ENCODE results near the gene FAM114A2.
A peak's percentile ranks its signal among the peaks of the same experiment; 100 is the strongest.
"Not testable (repeated sequence)": the region's sequence is repeated elsewhere in the genome, so short reads cannot be mapped to it uniquely, and the experiment has no call there.

FAM114A2 gene

DNA sequence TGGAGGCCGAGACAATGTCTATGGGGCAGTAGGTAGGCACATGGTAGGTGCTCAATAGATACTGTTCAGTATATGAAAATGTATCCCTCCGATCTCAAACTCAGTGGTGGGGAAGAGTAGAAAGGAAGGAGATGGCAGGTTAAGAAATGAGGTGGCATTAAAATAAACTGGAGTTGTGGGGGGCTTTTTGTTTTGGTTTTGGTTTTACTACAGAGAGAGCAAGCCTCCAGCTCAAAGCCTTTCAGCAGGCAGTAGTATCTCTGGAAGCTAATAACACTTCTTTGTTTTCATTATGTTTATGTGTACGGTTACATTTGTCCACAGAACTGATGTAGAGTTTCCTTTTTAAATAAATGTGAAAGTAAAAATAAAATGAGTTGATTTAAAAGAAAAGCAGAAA, 8.6 kb upstream of the FAM114A2 start:
- no peak for DNase-seq (ENCODE audit: low read depth)

DNA sequence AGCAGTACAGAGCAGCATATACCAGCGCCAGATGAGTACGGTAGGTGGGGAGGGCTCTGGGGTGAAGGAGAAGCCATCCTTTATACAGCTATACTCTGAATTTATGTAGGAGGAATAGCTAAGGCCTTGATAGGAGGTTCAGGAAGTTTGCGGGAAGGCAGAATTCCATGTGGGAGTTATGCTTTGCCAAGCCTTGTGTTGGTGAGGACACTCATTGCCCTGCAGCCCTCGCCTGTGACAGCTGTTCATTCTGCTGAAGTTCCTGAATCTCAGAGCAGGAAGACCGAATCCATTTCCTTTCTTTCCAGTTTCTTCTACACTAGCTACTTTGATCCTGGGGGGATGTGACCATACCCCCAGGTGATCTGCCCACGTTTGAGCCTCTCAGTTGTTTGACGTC, 7.8 kb upstream of the FAM114A2 start:
- DNase-seq (ENCODE audit: low read depth), result no peak

DNA sequence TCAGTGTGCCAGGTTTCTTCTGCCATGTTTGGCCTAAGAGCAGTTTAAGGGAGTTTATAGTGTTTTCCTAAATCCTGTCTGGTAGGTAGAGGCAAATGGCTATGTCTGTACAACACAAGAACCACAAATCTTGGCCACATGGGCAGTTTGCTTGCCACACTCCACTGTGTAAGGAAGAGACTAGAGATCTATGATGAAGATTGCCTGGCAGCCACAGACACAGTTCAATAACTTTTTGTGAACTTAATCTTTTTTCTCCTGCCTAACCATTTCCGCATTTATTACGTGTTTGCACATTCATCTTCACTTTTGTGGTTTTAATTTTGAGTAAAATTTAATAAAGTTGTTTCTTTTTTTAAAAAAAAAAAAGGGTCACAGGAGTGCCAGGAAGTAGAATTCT, 5.9 kb upstream of the FAM114A2 start:
- DNase-seq (ENCODE audit: low read depth), result no peak

DNA sequence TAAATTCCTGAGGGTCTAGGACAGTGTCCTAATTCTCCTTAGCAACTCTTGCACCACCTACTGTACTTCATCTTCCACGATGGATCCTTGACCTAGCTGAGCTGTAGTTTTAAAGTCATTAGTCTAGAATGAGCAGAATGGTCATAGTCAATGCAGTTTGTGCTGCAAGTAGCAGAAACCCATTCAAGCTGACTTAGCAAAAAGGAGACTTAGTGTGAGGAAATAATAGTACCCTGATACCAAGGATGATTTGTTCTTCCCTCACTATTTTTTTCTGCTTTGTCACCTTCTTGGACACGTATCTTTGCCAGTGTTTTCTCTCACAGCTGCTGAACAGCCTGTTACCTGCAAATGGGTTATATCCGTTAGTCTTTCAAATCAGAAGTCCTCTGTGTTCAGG, 5.4 kb upstream of the FAM114A2 start:
- no peak for DNase-seq (ENCODE audit: low read depth)

DNA sequence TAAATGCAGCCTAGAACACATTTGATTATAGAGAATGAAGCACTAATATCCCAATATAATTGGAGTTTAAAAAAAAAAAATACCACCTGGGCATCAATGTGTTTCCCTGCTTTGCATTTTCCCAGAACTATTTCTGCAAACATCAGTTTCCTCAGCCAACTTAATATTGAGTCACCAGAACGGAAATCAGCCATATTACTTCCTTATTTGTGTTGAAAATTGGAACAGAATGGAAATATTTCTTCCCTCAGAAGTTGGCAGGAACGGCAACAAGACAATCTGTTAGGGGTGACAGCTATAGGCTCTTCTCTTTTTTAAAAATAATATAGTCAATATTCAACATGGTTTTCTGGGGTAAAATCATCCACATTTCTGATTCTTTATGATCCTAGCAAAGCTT, 4.1 kb upstream of the FAM114A2 start:
- no peak for DNase-seq (ENCODE audit: low read depth)

DNA sequence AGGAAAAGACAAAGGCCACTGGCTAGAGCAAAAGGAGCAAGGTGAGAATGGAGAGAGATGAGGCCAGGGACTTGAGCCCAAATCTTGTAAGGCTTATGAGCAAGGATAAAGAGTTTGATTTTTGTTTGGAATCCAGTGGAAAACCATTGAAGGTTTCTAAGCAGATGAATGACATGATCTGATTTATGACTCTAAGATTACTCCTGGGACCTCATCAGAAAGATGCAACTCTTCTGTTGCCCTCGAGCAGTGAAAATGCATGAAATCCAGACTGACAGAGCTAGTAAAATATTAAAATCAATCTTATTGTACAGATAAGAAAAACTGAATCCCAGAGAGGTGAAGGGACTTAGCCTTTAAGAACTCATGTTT, 734 bp upstream of the FAM114A2 start:
- no peak for DNase-seq (ENCODE audit: low read depth)

DNA sequence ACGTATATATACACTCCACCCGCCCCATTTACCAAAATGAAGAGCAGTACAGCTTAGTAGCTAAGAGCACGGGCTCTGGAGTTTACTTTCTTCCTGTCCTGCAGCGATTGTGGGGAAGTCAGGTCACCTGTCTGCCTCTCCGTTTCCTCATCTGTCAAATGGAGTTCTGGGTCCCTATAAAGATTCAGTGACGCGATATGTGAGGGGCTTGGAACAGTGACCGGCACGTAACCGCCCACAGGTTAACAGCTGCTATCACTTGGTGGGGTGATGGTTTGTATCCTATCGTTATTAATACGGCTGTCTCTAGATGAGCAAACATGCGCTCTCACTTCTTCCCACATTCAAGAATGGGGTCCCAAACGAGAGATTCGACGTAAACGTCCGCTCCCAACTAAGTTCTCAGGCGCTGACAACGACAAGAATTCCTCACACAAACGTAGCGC, 426 bp downstream of the FAM114A2 start:
- DNase-seq (ENCODE audit: low read depth), result peak; percentile 3

DNA sequence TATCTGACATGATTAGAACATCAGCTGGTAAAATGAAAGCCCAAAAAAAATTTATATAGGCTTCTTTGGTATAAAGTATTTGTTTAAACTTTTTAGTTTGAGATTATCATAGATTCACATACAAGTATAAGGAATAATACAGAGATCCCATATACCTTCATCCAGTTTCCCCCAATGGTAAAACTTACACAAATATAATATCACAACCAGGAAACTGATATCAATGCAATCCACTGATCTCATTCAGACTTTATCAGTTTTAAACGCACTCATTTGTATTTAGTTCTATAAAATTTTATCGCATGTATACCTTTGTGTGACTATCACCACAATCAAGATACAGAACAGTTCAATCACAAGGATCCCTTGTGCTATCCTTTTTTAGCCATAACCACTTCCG, 3.8 kb downstream of the FAM114A2 start:
- DNase-seq (ENCODE audit: low read depth), result no peak

DNA sequence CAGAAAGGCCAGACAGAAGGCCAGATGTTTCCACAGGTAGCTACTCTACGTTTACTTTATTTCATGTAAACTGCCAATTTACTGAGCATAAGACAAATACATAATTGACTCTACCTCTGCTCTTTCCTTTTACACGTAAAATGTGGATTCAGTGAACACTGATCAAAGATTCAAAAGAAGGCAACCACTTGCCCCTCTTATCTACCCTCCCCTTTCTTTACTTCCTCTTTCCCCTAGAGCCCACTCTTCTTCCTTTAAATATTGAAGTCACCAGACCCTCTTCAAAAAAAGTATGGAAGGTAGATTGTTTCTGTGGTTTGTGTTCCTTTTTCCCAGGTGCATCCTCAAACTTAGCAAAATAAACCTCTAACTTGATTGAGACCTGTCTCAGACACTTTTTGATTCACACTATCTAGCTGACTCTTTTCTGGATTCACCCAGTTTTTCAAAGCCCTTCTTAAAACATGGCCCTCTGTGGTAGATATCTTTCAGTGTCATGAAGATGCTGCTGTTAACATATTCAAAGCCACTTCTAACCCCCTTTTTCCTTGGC, 6.7 kb downstream of the FAM114A2 start:
- no peak for DNase-seq (ENCODE audit: low read depth)

DNA sequence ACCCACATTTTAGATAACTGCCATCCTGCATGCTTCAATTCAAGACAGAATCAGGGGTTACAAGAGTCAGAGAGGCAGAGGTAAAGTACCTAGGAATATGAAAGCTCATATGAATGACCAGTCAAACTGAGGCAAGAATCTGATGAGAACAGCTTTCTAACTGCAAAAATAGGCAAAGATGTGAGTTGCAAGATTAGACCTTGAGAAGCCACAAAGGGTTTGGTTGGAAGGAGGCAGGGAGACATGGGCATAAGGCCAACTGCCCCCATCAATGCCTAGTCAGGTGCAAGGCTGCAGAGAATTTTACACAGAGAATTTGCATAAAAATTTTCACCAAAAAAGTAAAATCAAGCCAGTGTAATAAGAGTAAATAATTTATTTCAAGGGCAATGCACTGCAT, 12.8 kb downstream of the FAM114A2 start:
- DNase-seq (ENCODE audit: low read depth), result no peak

DNA sequence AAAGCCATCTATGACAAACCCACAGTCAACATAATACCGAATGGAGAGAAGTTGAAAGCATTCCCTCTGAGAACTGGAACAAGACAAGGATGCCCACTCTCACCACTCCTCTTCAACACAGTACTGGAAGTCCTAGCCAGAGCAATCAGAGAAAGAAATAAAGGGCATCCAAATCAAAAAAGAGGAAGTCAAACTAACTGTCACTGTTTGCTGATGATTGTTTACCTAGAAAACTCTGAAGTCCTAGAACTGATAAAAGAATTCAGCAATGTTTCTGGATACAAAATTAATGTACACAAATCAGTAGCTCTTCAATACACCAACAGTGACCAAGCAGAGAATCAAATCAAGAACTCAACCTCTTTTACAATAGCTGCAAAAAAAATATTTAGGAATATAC, 19.8 kb downstream of the FAM114A2 start:
- DNase-seq (ENCODE audit: low read depth), result not testable (repeated sequence)

DNA sequence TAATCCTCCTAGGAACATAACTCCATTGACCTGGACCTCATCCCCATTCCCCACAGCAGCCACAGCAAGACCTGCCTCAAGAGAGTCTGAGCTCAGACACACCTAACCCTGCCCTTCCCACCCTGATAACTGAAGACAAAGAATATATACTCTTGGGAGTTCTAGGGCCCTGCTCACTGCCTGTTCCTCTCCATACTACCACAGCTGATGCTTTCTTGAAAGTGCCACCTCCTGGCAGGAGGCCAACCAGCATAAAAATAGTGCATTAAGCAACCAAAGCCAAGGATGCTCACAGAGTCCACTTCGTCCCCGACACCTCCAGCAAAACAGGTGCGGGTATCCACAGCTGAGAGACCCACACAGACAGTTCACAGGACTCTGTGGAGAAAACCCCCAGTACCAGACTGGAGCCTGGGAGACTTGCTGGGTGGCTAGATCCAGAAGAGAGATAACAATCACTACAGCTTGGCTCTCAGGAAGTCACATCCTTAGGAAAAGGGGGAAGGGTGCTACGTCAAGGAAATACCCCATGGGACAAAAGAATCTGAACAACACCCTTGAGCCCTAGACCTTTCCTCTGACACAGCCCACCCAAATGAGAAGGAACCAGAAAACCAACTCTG, 23.5 kb downstream of the FAM114A2 start:
- no peak for DNase-seq (ENCODE audit: low read depth)

DNA sequence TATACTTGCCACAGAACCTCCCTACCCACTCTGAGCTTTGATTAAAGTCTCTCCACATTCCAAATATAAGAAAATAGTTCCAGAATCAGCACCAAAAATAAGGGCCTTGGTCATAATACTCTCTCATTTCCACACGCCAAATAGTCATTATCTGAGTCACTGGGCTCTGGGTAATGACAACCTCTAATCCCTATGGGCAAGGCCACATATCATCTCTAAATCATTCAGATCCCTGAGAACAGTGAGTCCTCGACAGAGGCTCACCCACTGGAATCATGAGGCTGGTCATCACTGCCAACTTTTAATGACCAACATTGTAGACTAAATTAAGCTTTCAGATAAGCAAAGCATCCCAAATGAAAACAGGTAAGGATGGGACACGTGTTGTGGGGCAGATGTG, 28.1 kb downstream of the FAM114A2 start:
- DNase-seq (ENCODE audit: low read depth), result no peak

DNA sequence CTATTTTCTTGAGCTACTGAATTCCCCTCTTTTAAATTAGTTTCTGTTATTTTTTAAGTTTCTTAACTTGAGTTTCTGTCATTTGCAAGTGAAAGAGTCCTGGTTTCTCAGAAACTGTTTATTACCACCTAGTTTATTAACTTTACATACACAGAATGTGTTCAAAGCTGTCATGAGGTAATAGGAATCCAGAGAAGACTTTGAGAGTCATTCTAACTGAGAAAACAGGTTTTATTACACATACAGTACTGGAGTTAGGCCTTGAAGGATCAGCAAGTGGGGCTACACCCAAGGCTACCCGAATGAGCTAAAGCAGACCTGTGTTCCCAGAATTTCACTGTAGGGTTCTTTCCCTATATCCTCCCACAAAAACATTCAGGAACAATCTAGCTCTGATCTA, 33.1 kb downstream of the FAM114A2 start:
- no peak for DNase-seq (ENCODE audit: low read depth)

DNA sequence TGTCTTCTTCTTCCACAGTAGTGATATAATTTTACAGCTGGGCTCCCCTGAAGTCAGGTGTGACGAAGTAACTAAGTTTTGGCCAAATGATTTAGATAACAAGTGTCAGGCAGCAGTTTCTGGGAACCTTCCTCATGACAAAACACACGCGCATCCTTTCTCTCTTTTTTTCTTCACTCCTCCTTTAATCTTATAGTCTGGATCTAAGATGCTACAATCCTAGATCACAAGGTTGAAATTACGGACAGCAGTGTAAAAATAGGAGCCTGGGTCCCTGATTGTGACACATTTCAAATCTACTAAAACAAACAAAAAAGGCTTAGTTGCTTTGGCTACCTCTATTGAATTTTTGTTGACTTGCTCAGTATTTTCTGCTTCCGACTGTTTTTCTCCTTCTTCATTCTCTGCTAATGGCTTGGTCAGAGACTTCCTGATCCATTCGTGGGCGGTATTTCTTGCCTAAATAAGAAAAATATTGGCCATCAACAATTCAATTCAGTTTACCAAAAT, 36.1 kb downstream of the FAM114A2 start:
- no peak for DNase-seq (ENCODE audit: low read depth)

DNA sequence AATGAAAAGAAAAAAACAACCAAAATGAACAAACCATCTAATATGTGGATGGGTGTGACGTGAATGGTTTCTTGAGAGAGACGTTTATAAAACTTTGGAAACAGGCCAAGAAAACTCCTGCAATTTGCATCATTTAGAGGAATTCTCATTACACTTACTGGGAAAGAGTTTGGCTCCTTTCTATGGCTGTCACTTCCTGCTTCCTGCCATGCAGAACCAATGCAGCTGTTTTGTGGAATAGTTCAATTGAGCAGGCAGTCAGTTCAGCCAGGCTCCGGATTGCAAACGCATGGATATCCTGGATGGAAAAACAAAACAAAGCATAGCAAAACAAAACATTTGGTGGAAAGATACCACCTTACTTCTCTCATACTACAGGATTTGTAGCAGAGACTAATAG, 36.6 kb downstream of the FAM114A2 start:
- no peak for DNase-seq (ENCODE audit: low read depth)

DNA sequence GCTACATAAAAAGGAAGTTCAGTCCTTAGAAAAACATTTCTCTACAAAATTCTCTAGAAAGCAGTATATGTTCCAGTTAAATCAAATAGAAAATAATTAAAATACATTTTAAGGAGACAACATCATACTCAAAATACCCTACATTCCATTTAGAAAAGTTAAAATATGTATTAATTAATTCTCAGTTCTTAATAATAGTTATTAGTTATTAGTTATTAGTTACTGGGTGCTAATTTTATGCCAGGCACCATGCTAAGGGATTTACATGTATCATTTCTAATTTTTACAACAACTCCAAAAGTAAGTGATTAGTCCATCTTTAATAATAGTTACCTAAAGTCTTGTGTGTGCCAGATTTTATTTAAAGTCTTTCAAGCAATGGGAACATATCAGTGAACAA, 38.0 kb downstream of the FAM114A2 start:
- DNase-seq (ENCODE audit: low read depth), result no peak

DNA sequence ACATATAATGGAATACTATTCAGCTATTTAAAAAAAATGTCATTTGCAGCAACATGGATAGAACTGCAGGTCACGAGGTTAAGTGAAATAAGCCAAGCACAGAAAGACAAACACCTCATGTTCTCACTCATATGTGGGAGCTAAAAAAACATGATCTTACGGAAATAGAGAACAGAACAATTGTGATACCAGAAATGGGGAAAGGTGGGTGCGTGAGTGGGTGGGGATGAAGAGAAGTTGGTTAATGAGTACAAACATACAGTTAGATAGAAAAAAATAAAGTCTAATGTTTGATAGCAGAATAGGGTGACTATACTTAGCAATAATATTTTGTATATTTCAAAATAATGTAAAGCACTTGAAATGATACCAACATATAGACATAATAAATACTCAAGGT, 38.7 kb downstream of the FAM114A2 start:
- no peak for DNase-seq (ENCODE audit: low read depth)

DNA sequence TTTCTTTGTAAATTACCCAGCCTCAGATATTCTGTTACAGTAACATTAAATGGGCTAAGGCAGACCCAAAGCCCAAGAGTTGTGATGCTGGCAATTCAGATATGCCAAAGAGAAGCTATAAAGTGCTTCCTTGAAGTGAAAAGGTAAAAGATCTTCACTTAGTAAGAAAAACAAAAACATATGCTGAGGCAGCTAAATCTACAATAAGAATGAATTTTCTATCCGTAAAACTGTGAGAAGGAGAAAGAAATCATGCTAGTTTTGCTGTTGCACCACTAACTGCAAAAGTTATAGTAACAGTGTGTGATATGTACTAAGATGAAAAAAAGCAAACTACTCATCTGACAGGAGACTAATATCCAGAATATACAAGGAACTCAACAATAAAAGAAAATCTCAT, 39.9 kb downstream of the FAM114A2 start:
- no peak for DNase-seq (ENCODE audit: low read depth)

DNA sequence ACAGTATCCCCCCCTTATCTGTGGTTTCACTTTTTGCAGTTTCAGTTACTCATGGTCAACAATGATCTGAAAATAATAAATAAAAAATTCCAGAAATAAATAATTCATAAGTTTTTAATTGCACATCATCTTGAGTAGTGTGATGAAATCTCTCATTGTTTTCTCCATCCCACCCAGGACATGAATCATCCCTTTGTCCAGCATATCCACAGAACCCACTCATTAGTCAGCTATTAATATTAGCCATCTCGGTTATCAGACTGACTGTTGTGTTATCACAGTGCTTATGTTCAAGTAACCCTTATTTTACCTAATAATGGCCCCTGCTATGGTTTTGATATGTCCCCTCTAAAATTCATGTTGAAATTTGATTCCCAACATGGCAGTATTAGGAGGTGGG, 40.7 kb downstream of the FAM114A2 start:
- DNase-seq (ENCODE audit: low read depth), result no peak

DNA sequence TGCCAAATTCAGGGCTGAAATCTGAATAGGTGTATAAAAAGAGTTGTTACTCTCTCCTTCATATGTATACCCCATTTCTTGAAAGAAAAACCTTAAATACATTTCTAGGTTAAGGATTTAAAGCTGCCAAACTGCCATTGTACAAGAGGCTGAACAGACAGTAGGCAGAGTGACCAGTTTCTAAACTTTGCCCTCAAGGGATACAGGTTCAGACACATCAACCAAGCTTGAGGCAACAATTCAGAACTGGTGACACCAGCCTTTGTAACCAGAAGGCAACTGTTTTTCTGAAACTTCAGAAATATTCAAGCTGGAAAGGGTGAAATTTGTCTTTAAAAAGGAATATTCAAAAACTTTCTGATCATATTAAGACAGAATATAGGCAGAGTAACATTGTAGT, 47.5 kb downstream of the FAM114A2 start:
- no peak for DNase-seq (ENCODE audit: low read depth)

DNA sequence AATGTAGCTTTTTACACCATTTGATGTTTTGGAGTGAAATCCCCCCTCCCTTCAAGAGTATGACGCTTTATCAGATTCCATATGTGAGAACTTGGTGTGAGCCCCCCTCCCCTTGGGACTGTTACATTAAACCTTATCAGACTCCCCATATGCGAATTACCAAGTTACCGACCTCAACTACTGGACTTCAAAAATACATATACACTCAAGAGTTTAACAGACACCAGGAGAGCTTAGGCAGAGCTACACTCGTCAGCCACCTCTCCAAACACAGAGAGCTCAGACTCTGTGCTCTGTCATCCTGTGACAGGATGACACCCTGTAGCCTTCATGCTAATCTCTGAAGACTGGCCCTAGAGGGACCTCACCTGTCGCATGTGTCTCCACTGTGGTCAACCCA, 50.2 kb downstream of the FAM114A2 start:
- DNase-seq (ENCODE audit: low read depth), result no peak

DNA sequence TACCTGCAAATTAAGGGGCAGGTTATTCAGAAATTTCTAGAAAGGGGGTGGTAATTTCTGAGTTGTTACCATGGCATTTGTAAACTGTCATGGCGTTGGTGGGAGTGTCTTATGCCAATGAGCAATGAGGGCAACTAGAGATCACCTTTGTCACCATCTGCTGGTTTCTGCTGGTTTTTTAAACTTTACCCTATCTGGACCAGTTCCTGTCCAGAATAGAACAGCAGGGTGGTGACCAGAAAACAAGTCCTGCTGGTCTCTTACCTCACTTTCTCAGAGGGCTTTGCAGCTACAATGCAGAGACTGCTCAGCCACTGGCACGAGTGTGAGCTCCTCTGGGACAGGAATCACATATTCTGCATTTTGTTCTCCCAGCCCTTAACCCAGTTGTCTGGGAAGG, 51.4 kb downstream of the FAM114A2 start:
- DNase-seq (ENCODE audit: low read depth), result no peak

DNA sequence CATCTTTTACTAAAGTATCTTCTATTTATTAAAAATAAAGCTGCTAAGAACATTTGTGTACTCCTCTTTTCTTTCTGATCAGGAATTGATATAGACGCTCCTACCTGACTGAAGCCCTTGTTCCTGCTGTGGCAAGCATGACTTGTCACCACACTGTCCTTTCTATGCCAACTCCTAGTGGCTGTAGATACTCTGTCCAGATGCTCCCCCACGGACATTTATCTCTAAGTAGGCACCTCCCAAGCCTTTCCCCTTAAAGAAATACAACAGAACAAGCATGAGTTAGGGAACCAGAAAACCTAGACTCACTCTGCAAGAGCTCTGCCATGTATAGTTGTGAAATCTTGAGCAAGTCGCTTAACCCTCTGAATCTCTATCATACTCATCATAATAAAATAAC, 53.2 kb downstream of the FAM114A2 start:
- DNase-seq (ENCODE audit: low read depth), result no peak

Data from activated T-helper 1 cell treated with Interleukin-2 at 50 U/mL for 16 hours (primary cell).